VCaP (cell line): ENCODE results near the gene NUDT4.
A peak's percentile ranks its signal among the peaks of the same experiment; 100 is the strongest.

Experiments used
- H3K27ac ChIP-seq: fragments of 450-650 bp; 2 replicates; pipeline ENCODE4 v1.5.1; 2017
- TF ChIP-seq, protein P1 (sequence below): fragments of 450-650 bp; conservative IDR thresholded peaks from 2 replicates; pipeline ENCODE4 v1.5.1; 2017; ENCODE audit warnings: mild to moderate bottlenecking, moderate library complexity

NUDT4 gene

DNA sequence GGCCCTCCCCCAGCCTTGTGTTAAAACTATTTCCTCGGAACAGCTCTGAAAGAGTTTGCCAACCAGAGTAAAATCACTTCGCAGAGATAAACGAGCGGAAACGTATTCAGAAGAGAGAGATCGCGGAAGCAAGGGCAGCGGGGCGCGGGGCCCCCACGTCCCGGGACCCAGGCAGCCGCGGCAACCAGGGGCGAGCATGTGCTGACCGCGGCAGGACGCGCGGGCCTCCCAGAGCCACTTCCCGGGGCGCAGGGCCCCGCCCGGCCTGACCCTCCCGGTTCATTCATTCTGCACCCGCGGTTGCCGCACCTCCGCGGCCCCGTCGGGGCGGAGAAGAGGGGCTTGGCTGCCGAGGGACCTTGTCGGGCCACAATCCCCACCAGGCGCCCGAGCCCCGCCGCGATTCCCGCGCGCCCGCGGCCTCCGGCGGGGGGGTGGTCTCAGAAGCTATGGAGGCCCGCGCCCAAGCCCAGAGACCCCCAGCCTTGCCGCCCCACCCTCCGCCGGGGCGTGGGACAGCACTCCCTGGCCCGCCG is 63.4 kb downstream of the NUDT4 start:
- TF ChIP-seq, protein P1, sequence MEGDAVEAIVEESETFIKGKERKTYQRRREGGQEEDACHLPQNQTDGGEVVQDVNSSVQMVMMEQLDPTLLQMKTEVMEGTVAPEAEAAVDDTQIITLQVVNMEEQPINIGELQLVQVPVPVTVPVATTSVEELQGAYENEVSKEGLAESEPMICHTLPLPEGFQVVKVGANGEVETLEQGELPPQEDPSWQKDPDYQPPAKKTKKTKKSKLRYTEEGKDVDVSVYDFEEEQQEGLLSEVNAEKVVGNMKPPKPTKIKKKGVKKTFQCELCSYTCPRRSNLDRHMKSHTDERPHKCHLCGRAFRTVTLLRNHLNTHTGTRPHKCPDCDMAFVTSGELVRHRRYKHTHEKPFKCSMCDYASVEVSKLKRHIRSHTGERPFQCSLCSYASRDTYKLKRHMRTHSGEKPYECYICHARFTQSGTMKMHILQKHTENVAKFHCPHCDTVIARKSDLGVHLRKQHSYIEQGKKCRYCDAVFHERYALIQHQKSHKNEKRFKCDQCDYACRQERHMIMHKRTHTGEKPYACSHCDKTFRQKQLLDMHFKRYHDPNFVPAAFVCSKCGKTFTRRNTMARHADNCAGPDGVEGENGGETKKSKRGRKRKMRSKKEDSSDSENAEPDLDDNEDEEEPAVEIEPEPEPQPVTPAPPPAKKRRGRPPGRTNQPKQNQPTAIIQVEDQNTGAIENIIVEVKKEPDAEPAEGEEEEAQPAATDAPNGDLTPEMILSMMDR, result no peak
- H3K27ac ChIP-seq, result peak overlapping the region; percentile 91

DNA sequence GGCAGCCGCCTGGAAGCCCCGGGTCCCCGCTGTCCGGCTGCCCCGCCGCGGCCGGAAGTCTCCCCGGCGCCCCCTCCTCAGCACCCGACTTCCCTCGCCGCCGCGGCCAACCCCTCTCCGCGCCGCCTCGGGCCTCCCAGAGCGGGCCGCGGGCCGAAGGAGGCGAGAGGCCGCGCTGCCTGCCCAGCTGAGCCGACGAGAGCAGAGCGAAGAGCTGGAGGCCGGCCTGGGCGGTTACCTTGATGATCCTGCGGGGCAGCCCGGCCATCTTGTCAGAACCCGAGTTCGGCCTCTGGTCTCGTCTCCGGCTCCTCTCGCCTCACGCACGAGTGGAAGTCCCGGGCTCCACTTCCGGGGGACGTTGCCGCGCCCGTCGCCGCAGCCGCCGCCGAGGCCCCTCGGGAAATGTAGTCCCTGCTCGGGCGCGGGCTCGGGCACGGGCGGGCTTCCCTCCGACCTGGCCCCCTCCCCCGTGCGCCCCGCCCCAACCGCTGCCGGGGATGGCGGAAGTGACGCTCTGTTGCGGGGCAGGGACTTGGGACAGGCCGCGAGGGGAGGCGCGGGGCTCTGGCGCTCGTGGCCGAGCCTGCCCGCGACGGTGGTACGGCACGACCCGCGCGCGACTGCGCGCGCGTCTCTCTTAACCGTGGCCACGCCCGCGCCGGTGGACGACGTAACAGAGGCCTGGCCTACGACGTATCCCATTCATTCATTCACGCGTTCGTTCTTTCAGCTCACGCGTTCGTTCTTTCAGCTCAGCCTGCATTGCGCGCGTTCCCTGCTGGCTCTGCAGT is 64.1 kb downstream of the NUDT4 start, which contains the start of gene UBE2N:
Gene UBE2N (minus strand): TSS at position 331 of the 794 bp plus-strand sequence. CDS start 63 bp downstream, at position 268.
- peak within 1 kb of the TSS; percentile 91 for H3K27ac ChIP-seq
- TF ChIP-seq, protein P1, result no peak

DNA sequence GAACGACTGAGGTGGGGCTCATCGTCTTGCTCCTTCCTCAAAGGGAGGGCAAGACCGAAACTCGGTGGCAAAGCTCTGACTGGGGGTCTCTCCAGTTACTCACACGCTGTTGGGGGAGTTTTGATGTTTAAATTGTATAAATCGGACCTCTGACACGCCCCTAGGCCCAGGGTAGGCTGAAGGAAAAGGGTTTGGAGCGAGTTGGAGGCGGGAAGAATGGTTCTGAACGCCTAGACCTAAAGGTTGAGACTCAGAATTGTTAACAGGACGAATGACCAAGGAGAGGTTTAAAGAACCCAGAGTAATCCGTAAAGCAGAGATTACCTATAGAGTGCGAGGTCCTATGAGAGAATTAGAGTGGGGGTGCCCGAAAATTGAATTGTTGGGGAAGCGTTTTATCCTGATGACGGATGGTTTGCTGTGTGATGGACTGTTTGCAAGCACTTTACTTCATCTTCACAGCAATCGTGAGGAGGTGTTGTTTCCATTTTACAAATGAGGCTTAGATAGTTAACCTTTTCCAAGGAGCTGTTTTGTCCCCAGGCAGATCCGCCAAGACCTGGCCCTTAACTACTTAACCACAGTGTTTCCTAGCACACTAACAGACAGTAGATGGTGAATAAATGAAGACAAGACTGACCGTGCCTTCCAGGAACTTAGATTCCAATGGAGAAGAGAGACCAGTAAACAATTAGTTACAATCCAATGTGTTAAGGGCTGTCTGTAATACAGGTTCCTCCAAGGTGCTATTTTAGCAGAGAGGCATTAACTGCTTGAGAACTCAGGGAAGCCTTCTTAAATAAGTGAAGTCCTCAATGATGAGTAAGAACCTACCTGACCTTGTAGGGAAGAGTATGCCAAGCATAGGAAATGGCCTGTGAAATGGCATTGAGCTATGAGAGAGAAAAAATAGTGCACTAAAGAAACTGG is 65.0 kb downstream of the NUDT4 start:
- TF ChIP-seq, protein P1, result no peak
- peak overlapping the region; percentile 91 for H3K27ac ChIP-seq

DNA sequence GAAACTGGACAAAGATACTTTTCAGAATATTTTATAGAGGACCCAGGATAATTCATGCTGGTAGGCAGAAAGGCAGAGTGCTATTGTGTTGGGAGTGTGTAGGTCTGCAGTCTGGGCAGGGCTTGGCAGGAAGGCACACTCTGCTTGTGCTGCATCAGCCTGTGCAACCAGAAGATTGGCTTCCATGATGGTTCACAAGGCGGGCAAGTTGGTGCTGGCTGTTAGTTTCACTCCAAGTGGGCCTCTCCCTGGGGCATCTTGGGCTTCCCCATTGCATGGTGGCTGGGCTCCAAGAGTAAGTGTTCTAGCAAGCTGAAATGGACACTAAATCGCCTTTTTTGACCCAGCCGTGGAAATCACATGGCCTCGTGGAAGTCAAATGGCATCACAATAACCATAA is 65.9 kb downstream of the NUDT4 start:
- H3K27ac ChIP-seq, result peak overlapping the region; percentile 91
- TF ChIP-seq, protein P1, result no peak

DNA sequence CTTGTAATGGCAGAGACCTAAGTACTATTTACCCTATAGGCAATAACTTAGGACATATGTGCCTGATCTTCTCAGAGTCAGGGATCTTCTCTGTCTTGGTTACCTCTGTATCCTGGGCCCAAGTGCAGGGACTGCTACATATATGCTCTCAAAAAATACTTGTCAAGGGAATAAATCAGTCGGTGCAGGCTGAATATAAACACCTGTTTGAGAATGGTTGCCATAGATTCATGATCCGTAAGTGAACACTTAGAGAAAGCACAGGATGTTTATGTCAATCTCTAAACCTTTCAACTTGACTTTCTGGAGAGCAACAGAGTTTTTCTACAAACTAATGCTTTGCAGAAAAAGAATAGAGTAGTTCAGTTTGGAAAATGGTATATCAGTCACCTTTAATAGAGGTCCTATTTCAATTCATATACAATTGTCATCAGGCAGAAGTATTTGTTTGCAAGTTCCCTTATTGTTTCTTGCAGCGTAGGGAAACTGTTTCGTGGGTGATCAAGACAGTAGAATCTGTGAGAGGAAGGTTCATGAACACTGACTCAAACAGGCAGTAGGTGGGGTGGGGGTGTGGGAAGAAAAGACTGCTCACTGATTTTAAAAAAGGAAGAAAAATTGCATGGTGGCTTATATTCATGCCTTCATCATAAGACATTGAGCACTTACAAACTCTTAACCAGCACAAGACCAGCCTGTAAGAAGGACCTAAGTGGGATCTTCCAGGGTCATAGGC is 70.0 kb downstream of the NUDT4 start:
- TF ChIP-seq, protein P1, result no peak

DNA sequence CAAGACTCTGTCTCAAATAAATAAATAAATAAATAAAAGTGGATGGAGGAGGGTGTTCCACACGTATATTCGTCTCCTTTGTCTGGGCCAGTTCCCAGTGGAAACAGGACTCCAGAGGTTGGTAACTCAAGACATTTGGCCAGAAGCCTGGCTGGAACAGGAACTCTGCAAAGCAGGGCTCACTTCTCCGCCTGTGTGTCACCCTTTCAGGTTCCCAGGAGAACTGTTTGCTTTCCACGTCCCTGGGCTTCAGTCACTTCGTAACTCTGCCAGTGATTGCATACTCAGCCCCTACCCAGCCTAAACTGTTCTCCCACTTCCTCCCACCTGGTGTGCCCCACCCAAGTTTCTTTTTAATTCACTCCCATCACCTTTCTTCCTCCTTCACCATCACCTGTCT is 71.1 kb downstream of the NUDT4 start:
- TF ChIP-seq, protein P1, result no peak

More for the DNA sequence above, 70.0 kb downstream of the NUDT4 start:
- H3K27ac ChIP-seq, result peak overlapping the region; percentile 91; the same call in 1 of the 2 replicates

More for the DNA sequence above, 71.1 kb downstream of the NUDT4 start:
- no peak overlapping the region for H3K27ac ChIP-seq
